GM23248 (cell line): Measurements from ENCODE around the gene CCBE1. TPM values are rescaled to one million over a fixed set of nuclear protein-coding genes. Genes with fewer than 3 reads are reported as not detected.

Source experiments
- DNase-seq: peaks from one replicate; pipeline ENCODE4 v3.0.0-alpha.2; 2015
- H2AFZ ChIP-seq: fragments of 200-600 bp; sonication (generic); 2 replicates; pipeline ENCODE4 v1.6.1; 2016; ENCODE audit warnings: antibody characterized with exemption
- H3F3A ChIP-seq: fragments of 200-600 bp; sonication (generic); 2 replicates; pipeline ENCODE4 v1.6.1; 2016; ENCODE audit warnings: mild to moderate bottlenecking, antibody characterized with exemption, mixed run types; ENCODE audit not compliant: insufficient read depth
- H3K27ac ChIP-seq: fragments of 200-600 bp; sonication (generic); 2 replicates; pipeline ENCODE4 v1.5.1; 2016; ENCODE audit warnings: mild to moderate bottlenecking
- H3K27me3 ChIP-seq: fragments of 200-600 bp; sonication (generic); replicated peaks from 2 replicates; pipeline ENCODE4 v1.6.1; 2016; ENCODE audit warnings: mild to moderate bottlenecking; ENCODE audit not compliant: insufficient read depth
- H3K36me3 ChIP-seq: fragments of 200-600 bp; sonication (generic); 2 replicates; pipeline ENCODE4 v1.6.1; 2016; ENCODE audit warnings: low read depth, mild to moderate bottlenecking
- H3K4me1 ChIP-seq: fragments of 200-600 bp; sonication (generic); 2 replicates; pipeline ENCODE4 v1.6.1; 2016; ENCODE audit warnings: mild to moderate bottlenecking; ENCODE audit not compliant: insufficient read depth
- H3K4me2 ChIP-seq: fragments of 200-600 bp; sonication (generic); one replicate; pipeline ENCODE4 v1.6.1; 2016; ENCODE audit warnings: mild to moderate bottlenecking; ENCODE audit not compliant: unreplicated experiment
- H3K4me3 ChIP-seq: fragments of 200-600 bp; sonication (generic); 2 replicates; pipeline ENCODE4 v1.5.1; 2016; ENCODE audit warnings: mild to moderate bottlenecking
- H3K79me2 ChIP-seq: fragments of 200-600 bp; sonication (generic); 2 replicates; pipeline ENCODE4 v1.6.1; 2016; ENCODE audit warnings: mild to moderate bottlenecking; ENCODE audit not compliant: insufficient read depth
- H3K9ac ChIP-seq: fragments of 200-600 bp; sonication (generic); 2 replicates; pipeline ENCODE4 v1.6.1; 2016; ENCODE audit warnings: mild to moderate bottlenecking
- H3K9me2 ChIP-seq: fragments of 200-600 bp; sonication (generic); 2 replicates; pipeline ENCODE4 v1.6.1; 2016; ENCODE audit warnings: mixed run types, mild to moderate bottlenecking, moderate library complexity; ENCODE audit not compliant: insufficient read depth
- H3K9me3 ChIP-seq: fragments of 200-600 bp; sonication (generic); one replicate; pipeline ENCODE4 v1.6.1; 2017; ENCODE audit warnings: low read depth
- H4K20me1 ChIP-seq: fragments of 200-600 bp; sonication (generic); 2 replicates; pipeline ENCODE4 v1.6.0; 2016; ENCODE audit not compliant: insufficient read depth
- EZH2 ChIP-seq: fragments of 200-600 bp; sonication (generic); IDR thresholded peaks from 2 replicates; pipeline ENCODE4 v1.6.1; 2018; ENCODE audit warnings: antibody characterized with exemption, mild to moderate bottlenecking; ENCODE audit not compliant: insufficient read depth, poor library complexity, severe bottlenecking
- EZH2phosphoT487 ChIP-seq: fragments of 200-600 bp; sonication (generic); IDR thresholded peaks from 2 replicates; pipeline ENCODE4 v1.6.1; 2018; ENCODE audit warnings: antibody characterized with exemption, moderate library complexity, mild to moderate bottlenecking, low read depth; ENCODE audit not compliant: insufficient read depth
- WGBS, 2 experiments: methylation state at CpG; one replicate each; pipeline ENCODE4 v1.1.6; 2015 to 2017; ENCODE audit warnings: low lambda C conversion rate in 2 of 2, low coverage in 1 of 2; ENCODE audit errors: missing lambda C conversion rate in 2 of 2; 5-methylcytosine and 5-hydroxymethylcytosine counted together
- in situ Hi-C: fragments of 300-500 bp; cut with MboI; formaldehyde crosslinking; loops from 2 replicates; pipeline ENCODE4 v1.15.0; 2020
- polyA plus RNA-seq: library from polyadenylated mRNA; unstranded; fragments of >200 nt; fragmentation: Nextera tagmentation; extraction: Ambion mirVana; gene quantifications from 2 replicates; pipeline ENCODE4 v1.2.1, GENCODE V29; 2016
- total RNA-seq: library from RNA; depleted of rRNA; stranded (reverse); fragments of >200 nt; shearing (Covaris generic); gene quantifications from 2 replicates; pipeline ENCODE4 v1.2.3, GENCODE V29; 2014

The CCBE1 gene
- total and polyA plus RNA-seq, 2 experiments from 2014 or later: 16.6 to 33.6 TPM

DNA sequence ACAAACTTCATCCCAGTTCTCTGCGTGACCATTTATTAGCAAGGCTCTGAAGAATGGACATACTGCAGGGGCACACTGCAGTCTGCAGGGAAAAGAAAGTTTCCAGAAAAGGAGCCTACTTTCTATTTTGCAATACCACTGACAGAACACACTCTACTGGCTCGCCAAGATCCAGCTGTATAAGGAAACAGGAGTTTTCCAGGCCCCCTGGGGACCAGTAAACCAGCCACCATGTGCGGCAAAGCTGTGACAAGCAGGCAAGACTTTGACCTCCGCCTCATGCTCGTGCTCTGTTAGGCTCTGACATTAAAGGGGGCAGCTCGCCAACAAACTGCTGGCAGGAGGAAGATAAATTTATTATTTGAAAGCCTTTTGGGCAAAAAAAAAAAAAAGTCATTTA is 67.3 kb downstream of the CCBE1 start:
- H3K9me2 ChIP-seq: no peaks in the 10 kb centered on the region
- in situ Hi-C loops: loop anchor here (10.0 kb wide), 1 partner anchor 195 kb away; no protein-coding TSS in a partner anchor
- H3K36me3 ChIP-seq: no peaks in the 10 kb centered on the region
- DNase-seq: peak; percentile 10
- H3K9me3 ChIP-seq: no peaks in the 10 kb centered on the region
- WGBS, 2 experiments: 54 to 60% methylated on average over 6 of the region's 6 CpGs
- H3K79me2 ChIP-seq: peaks cover 18% of the 10 kb centered on the region
- no peaks in the 10 kb centered on the region for H3F3A ChIP-seq
- H3K9ac ChIP-seq: no peak overlapping the region
- no peaks in the 10 kb centered on the region for H3K27me3 ChIP-seq
- H3K4me3 ChIP-seq: no peak overlapping the region
- H3K4me1 ChIP-seq: peaks cover 16% of the 10 kb centered on the region
- no peak overlapping the region for H3K4me2 ChIP-seq
- H4K20me1 ChIP-seq: no peaks in the 10 kb centered on the region
- no peak for TF ChIP-seq EZH2
- no peak for TF ChIP-seq EZH2phosphoT487
- no peak overlapping the region for H2AFZ ChIP-seq
- no peak overlapping the region for H3K27ac ChIP-seq

GRCh38 chr18:59628995-59629394 is 68.2 kb downstream of the CCBE1 start:
- peaks cover 17% of the 10 kb centered on the region for H3K4me1 ChIP-seq
- in situ Hi-C loops: no loop called here
- 92 to 100% methylated on average over 1 of the region's 1 CpG for WGBS, 2 experiments
- no peak overlapping the region for H3K4me3 ChIP-seq
- no peaks in the 10 kb centered on the region for H3K9me2 ChIP-seq
- H3K9ac ChIP-seq: no peak overlapping the region
- TF ChIP-seq EZH2: no peak
- no peak for TF ChIP-seq EZH2phosphoT487
- no peak overlapping the region for H2AFZ ChIP-seq
- no peak for DNase-seq
- peaks cover 2% of the 10 kb centered on the region; the same call in 1 of the 2 replicates for H3F3A ChIP-seq
- H3K27ac ChIP-seq: no peak overlapping the region
- H3K36me3 ChIP-seq: no peaks in the 10 kb centered on the region
- H4K20me1 ChIP-seq: no peaks in the 10 kb centered on the region
- no peak overlapping the region for H3K4me2 ChIP-seq
- no peaks in the 10 kb centered on the region for H3K27me3 ChIP-seq
- H3K9me3 ChIP-seq: no peaks in the 10 kb centered on the region
- peaks cover 15% of the 10 kb centered on the region for H3K79me2 ChIP-seq

GRCh38 chr18:59627414-59627813 is 69.8 kb downstream of the CCBE1 start:
- H3K9ac ChIP-seq: no peak overlapping the region
- no peak overlapping the region for H3K4me3 ChIP-seq
- peaks cover 25% of the 10 kb centered on the region for H3K4me1 ChIP-seq
- TF ChIP-seq EZH2: no peak
- no peak for TF ChIP-seq EZH2phosphoT487
- H3F3A ChIP-seq: peaks cover 15% of the 10 kb centered on the region
- WGBS, 2 experiments: 74 to 76% methylated on average over 5 of the region's 5 CpGs
- DNase-seq: peak; percentile 13
- H3K9me2 ChIP-seq: no peaks in the 10 kb centered on the region
- in situ Hi-C loops: no loop called here
- H3K27me3 ChIP-seq: no peaks in the 10 kb centered on the region
- H3K36me3 ChIP-seq: no peaks in the 10 kb centered on the region
- H2AFZ ChIP-seq: no peak overlapping the region
- no peak overlapping the region for H3K4me2 ChIP-seq
- no peak overlapping the region for H3K27ac ChIP-seq
- H3K9me3 ChIP-seq: no peaks in the 10 kb centered on the region
- no peaks in the 10 kb centered on the region for H4K20me1 ChIP-seq
- H3K79me2 ChIP-seq: peaks cover 7% of the 10 kb centered on the region; the same call in 1 of the 2 replicates

DNA sequence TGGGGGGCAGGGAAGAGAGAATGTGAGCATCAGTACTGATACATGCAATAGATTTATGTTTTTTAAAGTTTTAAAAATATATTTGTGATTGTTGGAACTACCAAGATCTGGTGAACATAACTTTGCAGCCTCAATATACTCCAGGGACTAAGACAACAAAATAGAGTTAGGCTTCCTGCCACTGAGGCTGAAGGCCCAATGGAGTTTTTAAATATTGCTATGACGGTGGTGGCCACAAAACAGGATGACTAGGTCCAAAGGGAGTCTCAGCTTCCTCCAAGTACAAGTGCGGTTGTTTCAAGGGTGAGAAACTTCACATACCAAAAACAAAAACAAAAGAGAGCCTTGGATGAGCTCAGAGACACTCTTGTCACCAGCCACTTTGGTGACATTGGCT is 72.9 kb downstream of the CCBE1 start:
- H4K20me1 ChIP-seq: no peaks in the 10 kb centered on the region
- WGBS, 2 experiments: 51 to 67% methylated on average over 2 of the region's 2 CpGs
- H3K79me2 ChIP-seq: peaks cover 3% of the 10 kb centered on the region; the same call in 1 of the 2 replicates
- peaks cover 15% of the 10 kb centered on the region for H3F3A ChIP-seq
- H3K4me1 ChIP-seq: peaks cover 20% of the 10 kb centered on the region
- H3K4me2 ChIP-seq: peak overlapping the region; percentile 74
- in situ Hi-C loops: no loop called here
- no peaks in the 10 kb centered on the region for H3K9me3 ChIP-seq
- peak overlapping the region; percentile 62 for H3K27ac ChIP-seq
- peak; percentile 43 for DNase-seq
- no peaks in the 10 kb centered on the region for H3K27me3 ChIP-seq
- TF ChIP-seq EZH2phosphoT487 (no peak), EZH2 (no peak)
- peak overlapping the region; percentile 48; the same call in 1 of the 2 replicates for H3K9ac ChIP-seq
- no peaks in the 10 kb centered on the region for H3K9me2 ChIP-seq
- no peak overlapping the region for H2AFZ ChIP-seq
- no peak overlapping the region for H3K4me3 ChIP-seq
- no peaks in the 10 kb centered on the region for H3K36me3 ChIP-seq
